ENCODE data around the gene MED4. TPM values are rescaled to one million over a fixed set of nuclear protein-coding genes. Genes with fewer than 3 reads are reported as not detected.

MED4 gene
- total RNA-seq, 4 donors from 2014 or later: 33.1 to 49.6 (median 37.7) TPM

DNA sequence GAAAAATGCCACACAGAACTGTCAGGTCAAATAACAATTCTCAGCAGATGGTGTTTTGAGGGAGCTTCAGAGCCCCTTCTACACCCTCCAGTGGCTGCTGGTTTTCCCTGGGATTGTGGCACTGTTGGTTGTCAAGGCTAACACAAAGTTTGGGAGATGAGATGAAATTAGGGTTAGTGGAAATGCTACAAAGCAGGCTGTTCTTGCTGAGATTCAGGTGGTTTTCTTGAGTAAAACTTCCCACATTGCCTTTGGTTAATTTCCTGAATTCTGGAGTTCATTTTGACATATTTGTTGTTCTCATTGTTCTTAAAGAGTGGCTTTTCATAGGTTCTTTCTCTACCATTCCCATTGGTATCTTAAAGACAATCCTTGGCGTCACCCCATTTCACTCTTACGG lies 22.1 kb downstream of the MED4 start:
- intact Hi-C loops (cut with DNase I; ENCODE audit: low total_unique reads): no loop called here
- no peak for DNase-seq (ENCODE audit: low spot score in 2 of 2)
- no peak for TF ChIP-seq POLR2A (IDR thresholded peaks at IDR 0.05)
- TF ChIP-seq, protein P1, sequence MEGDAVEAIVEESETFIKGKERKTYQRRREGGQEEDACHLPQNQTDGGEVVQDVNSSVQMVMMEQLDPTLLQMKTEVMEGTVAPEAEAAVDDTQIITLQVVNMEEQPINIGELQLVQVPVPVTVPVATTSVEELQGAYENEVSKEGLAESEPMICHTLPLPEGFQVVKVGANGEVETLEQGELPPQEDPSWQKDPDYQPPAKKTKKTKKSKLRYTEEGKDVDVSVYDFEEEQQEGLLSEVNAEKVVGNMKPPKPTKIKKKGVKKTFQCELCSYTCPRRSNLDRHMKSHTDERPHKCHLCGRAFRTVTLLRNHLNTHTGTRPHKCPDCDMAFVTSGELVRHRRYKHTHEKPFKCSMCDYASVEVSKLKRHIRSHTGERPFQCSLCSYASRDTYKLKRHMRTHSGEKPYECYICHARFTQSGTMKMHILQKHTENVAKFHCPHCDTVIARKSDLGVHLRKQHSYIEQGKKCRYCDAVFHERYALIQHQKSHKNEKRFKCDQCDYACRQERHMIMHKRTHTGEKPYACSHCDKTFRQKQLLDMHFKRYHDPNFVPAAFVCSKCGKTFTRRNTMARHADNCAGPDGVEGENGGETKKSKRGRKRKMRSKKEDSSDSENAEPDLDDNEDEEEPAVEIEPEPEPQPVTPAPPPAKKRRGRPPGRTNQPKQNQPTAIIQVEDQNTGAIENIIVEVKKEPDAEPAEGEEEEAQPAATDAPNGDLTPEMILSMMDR (IDR thresholded peaks at IDR 0.05): no peak
- WGBS, 2 donors: 96 to 100% methylated on average over 2 of the region's 2 CpGs
- H3K4me3 ChIP-seq (ENCODE audit: low read depth, poor library complexity, severe bottlenecking): no peak overlapping the region

DNA sequence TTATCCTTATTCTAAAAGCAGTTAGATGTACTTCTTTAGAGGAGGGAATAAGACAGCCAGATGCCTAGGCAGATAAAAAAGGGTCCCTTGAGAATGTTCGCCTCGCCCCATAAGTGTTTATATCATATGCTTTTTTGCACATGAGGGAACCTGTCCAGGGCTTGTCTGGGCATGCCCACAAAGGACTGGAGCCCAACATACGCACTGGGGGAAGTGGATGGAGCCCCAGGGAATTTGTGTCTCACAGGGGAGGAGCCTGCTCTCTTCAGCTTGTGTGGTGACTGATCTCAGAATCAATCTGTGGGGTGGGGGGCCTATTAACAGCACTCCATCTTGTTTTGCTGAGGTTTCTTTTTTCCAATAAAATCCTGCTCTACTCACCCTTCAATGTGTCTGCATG lies 22.6 kb downstream of the MED4 start:
- no peak overlapping the region for H3K4me3 ChIP-seq (ENCODE audit: low read depth, poor library complexity, severe bottlenecking)
- no peak for DNase-seq (ENCODE audit: low spot score in 2 of 2)
- no peak for TF ChIP-seq POLR2A (IDR thresholded peaks at IDR 0.05)
- TF ChIP-seq, protein P1 (IDR thresholded peaks at IDR 0.05): no peak
- 79 to 84% methylated on average over 3 of the region's 3 CpGs for WGBS, 2 donors
- intact Hi-C loops (cut with DNase I; ENCODE audit: low total_unique reads): no loop called here

DNA sequence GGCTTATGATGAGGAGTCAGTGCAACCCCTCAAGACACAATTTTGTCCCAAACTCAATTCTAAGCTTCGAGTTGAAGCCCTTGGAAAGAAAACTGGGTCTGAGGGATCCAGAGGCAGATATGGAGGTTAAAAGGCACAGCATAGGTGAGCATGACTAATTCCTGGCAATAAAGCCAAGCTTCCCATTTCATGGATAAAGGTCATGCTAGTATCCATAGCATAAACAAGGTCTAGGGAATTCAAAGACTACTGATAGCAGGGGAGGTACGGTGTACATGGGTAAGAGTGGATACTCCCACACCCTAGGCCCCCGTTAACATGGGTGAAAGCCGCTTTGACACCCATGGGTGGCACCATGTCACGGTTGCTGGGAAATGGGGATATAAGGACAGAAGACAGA lies 24.0 kb downstream of the MED4 start:
- H3K4me3 ChIP-seq (ENCODE audit: low read depth, poor library complexity, severe bottlenecking): no peak overlapping the region
- no peak for DNase-seq (ENCODE audit: low spot score in 2 of 2)
- no peak for TF ChIP-seq POLR2A (IDR thresholded peaks at IDR 0.05)
- TF ChIP-seq, protein P1 (IDR thresholded peaks at IDR 0.05): no peak
- WGBS, 2 donors: 90 to 98% methylated on average over 5 of the region's 5 CpGs
- intact Hi-C loops (cut with DNase I; ENCODE audit: low total_unique reads): no loop called here

DNA sequence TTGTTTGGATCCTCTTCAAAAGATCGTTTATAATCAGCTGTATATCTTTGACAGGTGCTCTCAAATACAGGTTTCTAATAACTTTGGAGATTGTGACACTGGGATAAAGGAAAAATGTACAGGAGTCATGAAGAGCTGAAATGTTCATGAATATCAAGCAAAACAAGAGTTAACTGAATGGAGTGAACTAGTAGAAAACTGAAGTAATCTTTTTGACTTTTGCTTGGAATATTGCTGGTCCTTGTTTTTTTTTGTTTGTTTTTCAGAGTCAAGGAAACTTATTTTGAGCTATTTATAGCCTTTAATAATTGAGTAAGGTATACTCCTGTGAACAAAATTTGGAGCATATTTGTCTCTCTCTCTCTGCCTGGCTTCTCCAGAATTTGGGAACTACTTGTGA lies 25.3 kb downstream of the MED4 start:
- intact Hi-C loops (cut with DNase I; ENCODE audit: low total_unique reads): no loop called here
- TF ChIP-seq, protein P1 (IDR thresholded peaks at IDR 0.05): no peak
- TF ChIP-seq POLR2A (IDR thresholded peaks at IDR 0.05): no peak
- WGBS, 2 donors: 96 to 97% methylated on average over 1 of the region's 1 CpG
- DNase-seq (ENCODE audit: low spot score in 2 of 2): no peak
- H3K4me3 ChIP-seq (ENCODE audit: low read depth, poor library complexity, severe bottlenecking): no peak overlapping the region

DNA sequence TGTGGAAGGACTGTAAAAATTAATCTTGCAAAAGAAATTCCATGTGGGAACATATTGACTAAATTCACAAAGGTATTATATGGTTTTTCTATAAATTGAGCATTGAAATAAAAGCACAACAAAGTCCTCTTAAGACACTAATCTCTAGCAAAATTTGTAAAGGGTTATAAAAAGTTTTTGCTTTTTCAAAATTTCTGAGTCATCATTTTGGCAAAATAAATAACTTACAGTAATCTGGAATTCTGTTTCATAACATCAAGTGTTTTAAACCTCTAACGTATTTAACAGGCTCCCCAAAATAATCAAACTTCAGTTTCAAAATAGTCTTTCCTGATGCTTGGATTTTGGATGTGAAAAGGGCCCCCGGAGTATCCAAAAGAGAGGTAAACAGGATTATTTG lies 26.0 kb downstream of the MED4 start:
- TF ChIP-seq, protein P1 (IDR thresholded peaks at IDR 0.05): no peak
- TF ChIP-seq POLR2A (IDR thresholded peaks at IDR 0.05): no peak
- intact Hi-C loops (cut with DNase I; ENCODE audit: low total_unique reads): no loop called here
- WGBS, 2 donors: 98 to 99% methylated on average over 2 of the region's 2 CpGs
- no peak overlapping the region for H3K4me3 ChIP-seq (ENCODE audit: low read depth, poor library complexity, severe bottlenecking)
- no peak for DNase-seq (ENCODE audit: low spot score in 2 of 2)

DNA sequence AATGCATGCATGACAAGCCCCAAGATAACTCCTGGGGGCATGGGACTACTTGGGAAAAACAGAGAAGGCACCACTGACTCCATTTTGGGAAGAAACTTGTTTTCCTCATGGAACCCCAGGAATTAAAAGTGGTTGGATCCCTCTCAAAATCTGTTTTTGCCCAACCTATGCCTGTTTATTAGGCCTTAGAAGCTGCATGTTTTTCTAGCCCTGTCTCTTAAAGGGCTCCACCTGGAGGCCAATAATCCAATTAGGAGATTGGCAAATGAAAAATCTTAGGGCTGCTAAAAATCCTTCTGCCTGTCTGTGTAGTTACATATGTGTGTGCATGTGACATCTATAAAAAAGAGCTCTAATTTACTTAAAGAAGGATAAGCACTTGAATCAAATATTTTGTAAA lies 26.9 kb downstream of the MED4 start:
- H3K4me3 ChIP-seq (ENCODE audit: low read depth, poor library complexity, severe bottlenecking): no peak overlapping the region
- TF ChIP-seq, protein P1 (IDR thresholded peaks at IDR 0.05): no peak
- TF ChIP-seq POLR2A (IDR thresholded peaks at IDR 0.05): no peak
- intact Hi-C loops (cut with DNase I; ENCODE audit: low total_unique reads): no loop called here
- no peak for DNase-seq (ENCODE audit: low spot score in 2 of 2)
